H9 (cell line): ENCODE results near the gene SLC22A5. TPM values are rescaled to one million over a fixed set of nuclear protein-coding genes. Genes with fewer than 3 reads are reported as not detected.

Experiments
- DNase-seq: peaks from one replicate; pipeline ENCODE4 v3.0.0-alpha.2; 2017
- H2AFZ ChIP-seq: one replicate; pipeline ENCODE4 v1.6.1; 2013; ENCODE audit warnings: mild to moderate bottlenecking, low read length, control low read depth, moderate library complexity
- H2AK5ac ChIP-seq: 2 replicates; pipeline ENCODE4 v1.6.1; 2013; ENCODE audit warnings: low read length, control low read depth, mixed read lengths; ENCODE audit not compliant: insufficient read length
- H2BK120ac ChIP-seq: one replicate; pipeline ENCODE4 v1.6.1; 2013; ENCODE audit warnings: low read depth, mild to moderate bottlenecking, low read length, control low read depth, inconsistent platforms; ENCODE audit not compliant: poor library complexity, severe bottlenecking
- H2BK12ac ChIP-seq: 2 replicates; pipeline ENCODE4 v1.6.1; 2013; ENCODE audit warnings: low read length, control low read depth, mixed read lengths, low read depth; ENCODE audit not compliant: insufficient read length
- H2BK15ac ChIP-seq: 2 replicates; pipeline ENCODE4 v1.6.1; 2013; ENCODE audit warnings: low read depth, low read length, control low read depth
- H2BK20ac ChIP-seq: one replicate; pipeline ENCODE4 v1.6.1; 2013; ENCODE audit warnings: low read depth, mild to moderate bottlenecking, low read length, control low read depth, inconsistent platforms; ENCODE audit not compliant: poor library complexity, severe bottlenecking
- H2BK5ac ChIP-seq: 2 replicates; pipeline ENCODE4 v1.6.1; 2013; ENCODE audit warnings: low read length, control low read depth, mixed read lengths; ENCODE audit not compliant: insufficient read length
- H3K14ac ChIP-seq: 2 replicates; pipeline ENCODE4 v1.6.1; 2013; ENCODE audit warnings: low read length, control low read depth; ENCODE audit not compliant: insufficient read depth
- H3K18ac ChIP-seq: 2 replicates; pipeline ENCODE4 v1.6.1; 2013; ENCODE audit warnings: low read depth, mild to moderate bottlenecking, mixed read lengths, low read length, control low read depth; ENCODE audit not compliant: insufficient read length
- H3K23ac ChIP-seq: 2 replicates; pipeline ENCODE4 v1.6.1; 2013; ENCODE audit warnings: low read length, control low read depth, mixed read lengths, low read depth; ENCODE audit not compliant: insufficient read length
- H3K23me2 ChIP-seq: 2 replicates; pipeline ENCODE4 v1.6.1; 2013; ENCODE audit warnings: low read depth, mild to moderate bottlenecking, mixed read lengths, low read length, control low read depth; ENCODE audit not compliant: insufficient read length, poor library complexity, severe bottlenecking
- H3K27ac ChIP-seq: 2 replicates; pipeline ENCODE4 v1.5.1; 2013; ENCODE audit warnings: low read length, control low read depth, mixed read lengths, low read depth; ENCODE audit not compliant: insufficient read length
- H3K27me3 ChIP-seq: 2 replicates; pipeline ENCODE4 v1.6.1; 2013; ENCODE audit warnings: low read length, control low read depth, inconsistent platforms; ENCODE audit not compliant: insufficient read depth
- H3K4ac ChIP-seq: 2 replicates; pipeline ENCODE4 v1.6.1; 2013; ENCODE audit warnings: low read depth, mild to moderate bottlenecking, control low read depth, inconsistent platforms, low read length, moderate library complexity
- H3K4me1 ChIP-seq: 2 replicates; pipeline ENCODE4 v1.6.1; 2013; ENCODE audit warnings: low read length, control low read depth, inconsistent platforms; ENCODE audit not compliant: insufficient read depth
- H3K4me2 ChIP-seq: 2 replicates; pipeline ENCODE4 v1.6.1; 2013; ENCODE audit warnings: low read length, control low read depth, mixed read lengths; ENCODE audit not compliant: insufficient read length, insufficient read depth
- H3K56ac ChIP-seq: 2 replicates; pipeline ENCODE4 v1.6.1; 2013; ENCODE audit warnings: low read depth, mild to moderate bottlenecking, mixed read lengths, low read length, control low read depth; ENCODE audit not compliant: insufficient read length
- H3K79me1 ChIP-seq: 2 replicates; pipeline ENCODE4 v1.6.1; 2013; ENCODE audit warnings: low read depth, mild to moderate bottlenecking, moderate library complexity, low read length, control low read depth, inconsistent platforms; ENCODE audit not compliant: insufficient read depth, poor library complexity, severe bottlenecking
- H3K79me2 ChIP-seq: 2 replicates; pipeline ENCODE4 v1.6.1; 2013; ENCODE audit warnings: low read length, control low read depth, inconsistent platforms; ENCODE audit not compliant: insufficient read depth
- H3K9ac ChIP-seq: 2 replicates; pipeline ENCODE4 v1.6.1; 2013; ENCODE audit warnings: low read length, control low read depth, mixed read lengths; ENCODE audit not compliant: insufficient read length; ENCODE audit errors: extremely low read depth
- H3K9me3 ChIP-seq: one replicate; pipeline ENCODE4 v1.6.1; 2013; ENCODE audit warnings: low read depth, low read length, inconsistent platforms; ENCODE audit not compliant: control insufficient read depth
- H3T11ph ChIP-seq: one replicate; pipeline ENCODE4 v1.6.1; 2013; ENCODE audit warnings: mild to moderate bottlenecking, low read length, control low read depth, inconsistent platforms
- H4K20me1 ChIP-seq: one replicate; pipeline ENCODE4 v1.6.1; 2013; ENCODE audit not compliant: control insufficient read depth, insufficient read length, insufficient read depth
- H4K5ac ChIP-seq: 2 replicates; pipeline ENCODE4 v1.6.1; 2013; ENCODE audit warnings: low read depth, mild to moderate bottlenecking, mixed read lengths, low read length, control low read depth; ENCODE audit not compliant: insufficient read length
- H4K8ac ChIP-seq: replicated peaks from 2 replicates; pipeline ENCODE4 v1.6.1; 2013; ENCODE audit warnings: low read length, control low read depth, mixed read lengths, low read depth; ENCODE audit not compliant: insufficient read length
- H4K91ac ChIP-seq: 2 replicates; pipeline ENCODE4 v1.6.1; 2013; ENCODE audit warnings: low read depth, mild to moderate bottlenecking, moderate library complexity, mixed read lengths, low read length, control low read depth; ENCODE audit not compliant: insufficient read length
- H3K27ac Mint-ChIP-seq, 3 experiments: 2 replicates in 2 of 3; 3 replicates in 1 of 3; pipeline ENCODE4 v1.8.0; 2020 to 2021; ENCODE audit warnings: mixed read lengths in 3 of 3, mild to moderate bottlenecking in 1 of 3, moderate library complexity in 1 of 3
- H3K27me3 Mint-ChIP-seq: 2 replicates; pipeline ENCODE4 v1.8.0; 2021; ENCODE audit warnings: low read depth, mild to moderate bottlenecking, moderate library complexity, mixed read lengths
- H3K36me3 Mint-ChIP-seq, 3 experiments: 2 replicates in 2 of 3; 3 replicates in 1 of 3; pipeline ENCODE4 v1.8.0; 2020 to 2021; ENCODE audit warnings: low read depth in 3 of 3, mixed read lengths in 3 of 3; ENCODE audit not compliant: insufficient read depth in 1 of 3
- H3K4me1 Mint-ChIP-seq, 2 experiments: 2 replicates each; pipeline ENCODE4 v1.8.0; 2020; ENCODE audit warnings: mixed read lengths in 2 of 2
- H3K4me3 Mint-ChIP-seq, 2 experiments: 2 replicates in 1 of 2; 3 replicates in 1 of 2; pipeline ENCODE4 v1.8.0; 2020 to 2021; ENCODE audit warnings: mild to moderate bottlenecking in 2 of 2, mixed read lengths in 2 of 2, moderate library complexity in 1 of 2
- H3K9me3 Mint-ChIP-seq, 2 experiments: 2 replicates in 1 of 2; 3 replicates in 1 of 2; pipeline ENCODE4 v1.8.0; 2020; ENCODE audit warnings: mild to moderate bottlenecking in 2 of 2, mixed read lengths in 2 of 2, moderate library complexity in 1 of 2
- CTCF ChIP-seq: fragments of 200-600 bp; sonication (generic); conservative IDR thresholded peaks from 3 replicates; pipeline ENCODE4 v1.8.0; 2021; ENCODE audit warnings: antibody characterized with exemption, mild to moderate bottlenecking
- WGBS: extraction: QIAGEN DNeasy Blood & Tissue Kit; methylation state at CpG from one replicate; pipeline ENCODE4 v1.1.7; 2013; ENCODE audit warnings: missing lambda C conversion rate, low lambda C conversion rate, mixed read lengths; ENCODE audit not compliant: insufficient read length; ENCODE audit errors: extremely low coverage; 5-methylcytosine and 5-hydroxymethylcytosine counted together
- total RNA-seq: library from RNA; stranded (reverse); gene quantifications from 2 replicates; pipeline ENCODE4 v1.2.1, GENCODE V29; 2021

SLC22A5 gene
- total RNA-seq, 1 experiment from 2014 or later, result 3.4 TPM

GRCh38 chr5:132389585-132390286 lies 20.2 kb downstream of the SLC22A5 start:
- H2BK120ac ChIP-seq, result no peak overlapping the region
- H3K23me2 ChIP-seq, result no peaks in the 10 kb centered on the region
- no peaks in the 10 kb centered on the region; a peak in 2 of 7 replicates for H3K36me3 Mint-ChIP-seq
- no peak overlapping the region for H3T11ph ChIP-seq
- no peak for DNase-seq
- no peak overlapping the region for H2BK15ac ChIP-seq
- H3K14ac ChIP-seq, result no peak overlapping the region; the same call in 1 of the 2 replicates
- no peak overlapping the region for H3K4ac ChIP-seq
- H3K23ac ChIP-seq, result no peak overlapping the region
- WGBS, result no CpG with 5 or more reads among the region's 10 CpGs
- no peak overlapping the region for H3K56ac ChIP-seq
- no peak overlapping the region for H4K91ac ChIP-seq
- no peak overlapping the region for H2BK12ac ChIP-seq
- no peak for TF ChIP-seq CTCF
- no peak overlapping the region for H3K4me2 ChIP-seq
- no peak overlapping the region for H2AFZ ChIP-seq
- H2BK20ac ChIP-seq, result no peak overlapping the region
- no peak overlapping the region for H3K27ac ChIP-seq
- H3K9ac ChIP-seq, result no peak overlapping the region
- H3K27me3 ChIP-seq, result no peaks in the 10 kb centered on the region
- no peak overlapping the region for H4K8ac ChIP-seq
- H3K9me3 ChIP-seq, result no peaks in the 10 kb centered on the region
- H3K79me1 ChIP-seq, result no peaks in the 10 kb centered on the region
- H3K27me3 Mint-ChIP-seq, result no peaks in the 10 kb centered on the region
- H3K9me3 Mint-ChIP-seq, result no peaks in the 10 kb centered on the region
- H2BK5ac ChIP-seq, result no peak overlapping the region
- no peak overlapping the region for H2AK5ac ChIP-seq
- no peaks in the 10 kb centered on the region for H4K20me1 ChIP-seq
- H3K4me1 Mint-ChIP-seq, result peaks cover 8 to 11% of the 10 kb centered on the region in 2 experiments
- no peaks in the 10 kb centered on the region for H3K79me2 ChIP-seq
- H3K4me3 Mint-ChIP-seq, result no peak overlapping the region
- H4K5ac ChIP-seq, result no peak overlapping the region
- no peak overlapping the region for H3K18ac ChIP-seq
- no peak overlapping the region; a peak in 1 of 7 replicates for H3K27ac Mint-ChIP-seq
- H3K4me1 ChIP-seq, result no peaks in the 10 kb centered on the region
